Loucy (cell line): Measurements from ENCODE around the gene SPOP.

Experiments used
- H2AFZ ChIP-seq: fragments of 200-600 bp; sonication (generic); 2 replicates; pipeline ENCODE4 v1.6.0; 2016; ENCODE audit warnings: antibody characterized with exemption, mild to moderate bottlenecking, low read length, moderate library complexity
- H3F3A ChIP-seq: fragments of 200-600 bp; 2 replicates; pipeline ENCODE4 v1.6.0; 2016; ENCODE audit warnings: antibody characterized with exemption, low read depth, mild to moderate bottlenecking
- H3K27me3 ChIP-seq: fragments of 200-600 bp; sonication (generic); 2 replicates; pipeline ENCODE4 v1.6.1; 2014; ENCODE audit warnings: low read length, mild to moderate bottlenecking; ENCODE audit not compliant: insufficient read depth, poor library complexity, severe bottlenecking
- H3K36me3 ChIP-seq: fragments of 200-600 bp; sonication (generic); 2 replicates; pipeline ENCODE4 v1.6.1; 2016; ENCODE audit warnings: low read length; ENCODE audit not compliant: insufficient read depth
- H3K4me1 ChIP-seq: fragments of 200-600 bp; sonication (generic); 2 replicates; pipeline ENCODE4 v1.5.1; 2014; ENCODE audit warnings: low read length, mild to moderate bottlenecking; ENCODE audit not compliant: insufficient read depth, poor library complexity, severe bottlenecking
- H3K4me2 ChIP-seq: fragments of 200-600 bp; sonication (generic); 2 replicates; pipeline ENCODE4 v1.6.0; 2014; ENCODE audit warnings: antibody characterized with exemption, low read length, low read depth, mild to moderate bottlenecking; ENCODE audit not compliant: poor library complexity, severe bottlenecking
- H3K4me3 ChIP-seq: fragments of 200-600 bp; sonication (generic); 2 replicates; pipeline ENCODE4 v1.5.1; 2014; ENCODE audit warnings: low read length, mild to moderate bottlenecking, mixed read lengths; ENCODE audit not compliant: poor library complexity, severe bottlenecking
- H3K79me2 ChIP-seq: fragments of 200-600 bp; sonication (generic); 2 replicates; pipeline ENCODE4 v1.6.1; 2014; ENCODE audit warnings: low read length; ENCODE audit not compliant: insufficient read depth
- H3K9ac ChIP-seq: fragments of 200-600 bp; sonication (generic); 2 replicates; pipeline ENCODE4 v1.6.0; 2014; ENCODE audit warnings: mild to moderate bottlenecking, low read depth, low read length, moderate library complexity; ENCODE audit not compliant: poor library complexity, severe bottlenecking
- H3K9me2 ChIP-seq: fragments of 200-600 bp; sonication (generic); replicated peaks from 2 replicates; pipeline ENCODE4 v1.6.1; 2016; ENCODE audit warnings: low read depth, low read length, mixed read lengths
- H3K9me3 ChIP-seq: fragments of 200-600 bp; sonication (generic); 2 replicates; pipeline ENCODE4 v1.6.1; 2014; ENCODE audit warnings: mild to moderate bottlenecking, antibody characterized with exemption, low read length, low read depth; ENCODE audit not compliant: insufficient read depth
- H4K20me1 ChIP-seq: fragments of 200-600 bp; sonication (generic); 2 replicates; pipeline ENCODE4 v1.6.0; 2014; ENCODE audit warnings: antibody characterized with exemption, low read length, mild to moderate bottlenecking; ENCODE audit not compliant: insufficient read depth, poor library complexity, severe bottlenecking
- CTCF ChIP-seq: fragments of 200-600 bp; sonication (generic); conservative IDR thresholded peaks from 2 replicates; pipeline ENCODE4 v1.5.1; 2014; ENCODE audit warnings: mild to moderate bottlenecking, antibody characterized with exemption, low read length
- EZH2phosphoT487 ChIP-seq: fragments of 200-600 bp; IDR thresholded peaks from 2 replicates; pipeline ENCODE4 v1.6.1; 2018; ENCODE audit warnings: antibody characterized with exemption, mild to moderate bottlenecking, moderate library complexity, borderline replicate concordance

The SPOP gene

GRCh38 chr17:49577963-49578362, 99.9 kb downstream of the SPOP start:
- Histone ChIP-seq H3F3A (no peaks in the 10 kb centered on the region), H3K9ac (no peak overlapping the region), H2AFZ (no peak overlapping the region), H3K4me3 (no peak overlapping the region), H3K4me2 (no peak overlapping the region), H3K4me1 (no peaks in the 10 kb centered on the region), H3K36me3 (no peaks in the 10 kb centered on the region), H3K79me2 (no peaks in the 10 kb centered on the region), H3K27me3 (no peaks in the 10 kb centered on the region), H4K20me1 (no peaks in the 10 kb centered on the region), H3K9me3 (no peaks in the 10 kb centered on the region), H3K9me2 (no peaks in the 10 kb centered on the region)
- TF ChIP-seq EZH2phosphoT487 (no peak), CTCF (no peak)

GRCh38 chr17:49577650-49577934, 100.3 kb downstream of the SPOP start:
- no peaks in the 10 kb centered on the region for H3K36me3 ChIP-seq
- H4K20me1 ChIP-seq, result no peaks in the 10 kb centered on the region
- no peak overlapping the region for H2AFZ ChIP-seq
- no peaks in the 10 kb centered on the region for H3F3A ChIP-seq
- TF ChIP-seq CTCF (no peak), EZH2phosphoT487 (no peak)
- no peaks in the 10 kb centered on the region for H3K79me2 ChIP-seq
- H3K4me3 ChIP-seq, result no peak overlapping the region
- no peaks in the 10 kb centered on the region for H3K9me3 ChIP-seq
- H3K4me2 ChIP-seq, result no peak overlapping the region
- no peaks in the 10 kb centered on the region for H3K27me3 ChIP-seq
- no peak overlapping the region for H3K9ac ChIP-seq
- no peaks in the 10 kb centered on the region for H3K4me1 ChIP-seq
- no peaks in the 10 kb centered on the region for H3K9me2 ChIP-seq

GRCh38 chr17:49576917-49577649, 100.8 kb downstream of the SPOP start:
- Histone ChIP-seq H3K9me3 (no peaks in the 10 kb centered on the region), H3K9ac (no peak overlapping the region), H3K27me3 (no peaks in the 10 kb centered on the region), H3K36me3 (no peaks in the 10 kb centered on the region), H3K4me3 (peak overlapping the region; percentile 51), H3K4me1 (no peaks in the 10 kb centered on the region), H3K79me2 (no peaks in the 10 kb centered on the region), H4K20me1 (no peaks in the 10 kb centered on the region), H3K4me2 (peak overlapping the region; percentile 56), H3F3A (no peaks in the 10 kb centered on the region), H2AFZ (peak overlapping the region; percentile 73; the same call in 1 of the 2 replicates), H3K9me2 (no peaks in the 10 kb centered on the region)
- TF ChIP-seq CTCF (no peak), EZH2phosphoT487 (no peak)
